Liver (tissue), 9 donors: Measurements from ENCODE around the gene CACNA1B. TPM values are rescaled to one million over a fixed set of nuclear protein-coding genes. Genes with fewer than 3 reads are reported as not detected.

ENCODE experiments used
- DNase-seq: peaks from one replicate; pipeline ENCODE4 v3.0.0-alpha.2; 2017; ENCODE audit warnings: low spot score
- H3K27ac ChIP-seq, 2 donors: one replicate each; pipeline ENCODE4 v1.7.0; 2013; ENCODE audit warnings: inconsistent platforms in 2 of 2, low read length in 2 of 2, control low read depth in 1 of 2, low read depth in 1 of 2, mild to moderate bottlenecking in 1 of 2
- H3K27me3 ChIP-seq, 4 donors: one replicate each; pipeline versions ENCODE4 v1.6.1 to v1.7.0; 2013; ENCODE audit warnings: low read length in 3 of 4, inconsistent platforms in 1 of 4, mild to moderate bottlenecking in 1 of 4, moderate library complexity in 1 of 4; ENCODE audit not compliant: control insufficient read depth in 4 of 4, insufficient read depth in 4 of 4
- H3K36me3 ChIP-seq, 4 donors: one replicate each; pipeline versions ENCODE4 v1.6.1 to v1.7.0; 2013; ENCODE audit warnings: low read length in 3 of 4, mild to moderate bottlenecking in 3 of 4, low read depth in 1 of 4, moderate library complexity in 1 of 4; ENCODE audit not compliant: control insufficient read depth in 4 of 4, insufficient read depth in 3 of 4
- H3K4me1 ChIP-seq, 4 donors: one replicate each; pipeline versions ENCODE4 v1.6.1 to v1.7.0; 2013; ENCODE audit warnings: low read length in 3 of 4, mild to moderate bottlenecking in 3 of 4, moderate library complexity in 1 of 4; ENCODE audit not compliant: control insufficient read depth in 4 of 4, insufficient read depth in 4 of 4
- H3K4me3 ChIP-seq, 3 donors: one replicate each; pipeline versions ENCODE4 v1.6.1 to v1.7.0; 2013; ENCODE audit warnings: low read length in 3 of 3, control low read depth in 1 of 3, low read depth in 1 of 3, mild to moderate bottlenecking in 1 of 3
- H3K9ac ChIP-seq, 2 donors: one replicate each; pipeline ENCODE4 v1.7.0; 2013; ENCODE audit warnings: low read length in 2 of 2, mild to moderate bottlenecking in 2 of 2, moderate library complexity in 2 of 2, control low read depth in 1 of 2, low read depth in 1 of 2
- H3K9me3 ChIP-seq, 4 donors: one replicate each; pipeline versions ENCODE4 v1.6.1 to v1.7.0; 2013; ENCODE audit warnings: low read length in 3 of 4; ENCODE audit not compliant: control insufficient read depth in 4 of 4
- ATF3 ChIP-seq: IDR thresholded peaks from 2 replicates; pipeline ENCODE4 v1.6.1; 2016; ENCODE audit warnings: antibody characterized with exemption
- CTCF ChIP-seq: fragments of 150-350 bp; IDR thresholded peaks from 2 replicates; pipeline ENCODE4 v1.5.1; 2017; ENCODE audit warnings: improper control_type of control experiment, low read depth, low read length; ENCODE audit not compliant: missing input control
- EGR1 ChIP-seq, 2 donors: IDR thresholded peaks; 2 replicates each; pipeline ENCODE4 v1.6.1; 2016 to 2018; ENCODE audit warnings: antibody characterized with exemption in 2 of 2, low read depth in 2 of 2
- FOXA1 ChIP-seq: IDR thresholded peaks from 2 replicates; pipeline ENCODE4 v1.6.1; 2016; ENCODE audit warnings: antibody characterized with exemption
- FOXA2 ChIP-seq: IDR thresholded peaks from 2 replicates; pipeline ENCODE4 v1.6.1; 2016; ENCODE audit warnings: antibody characterized with exemption
- GABPA ChIP-seq, 2 donors: IDR thresholded peaks in 1 of 2; conservative IDR thresholded peaks in 1 of 2; 2 replicates each; pipeline ENCODE4 v1.6.1; 2016; ENCODE audit warnings: antibody characterized with exemption in 2 of 2, mild to moderate bottlenecking in 1 of 2, moderate library complexity in 1 of 2
- HNF4A ChIP-seq, 2 donors: conservative IDR thresholded peaks; 2 replicates each; pipeline ENCODE4 v1.6.1; 2016; ENCODE audit warnings: antibody characterized with exemption in 2 of 2, mild to moderate bottlenecking in 2 of 2
- HNF4G ChIP-seq: IDR thresholded peaks from 2 replicates; pipeline ENCODE4 v1.6.1; 2016; ENCODE audit warnings: antibody characterized with exemption
- JUND ChIP-seq, 2 donors: IDR thresholded peaks; 2 replicates each; pipeline ENCODE4 v1.6.1; 2016; ENCODE audit warnings: antibody characterized with exemption in 2 of 2
- MAX ChIP-seq: IDR thresholded peaks from 2 replicates; pipeline ENCODE4 v1.6.1; 2016; ENCODE audit warnings: antibody characterized with exemption
- NR2F2 ChIP-seq: IDR thresholded peaks from 2 replicates; pipeline ENCODE4 v1.6.1; 2016; ENCODE audit warnings: antibody characterized with exemption
- RAD21 ChIP-seq, 2 donors: IDR thresholded peaks; 2 replicates each; pipeline ENCODE4 v1.6.1; 2016; ENCODE audit warnings: antibody characterized with exemption in 2 of 2, mild to moderate bottlenecking in 2 of 2
- REST ChIP-seq: IDR thresholded peaks from 2 replicates; pipeline ENCODE4 v1.6.1; 2016; ENCODE audit warnings: antibody characterized with exemption, mild to moderate bottlenecking
- SP1 ChIP-seq: IDR thresholded peaks from 2 replicates; pipeline ENCODE4 v1.6.1; 2018; ENCODE audit warnings: antibody characterized with exemption, mild to moderate bottlenecking
- TAF1 ChIP-seq: conservative IDR thresholded peaks from 2 replicates; pipeline ENCODE4 v1.6.1; 2016; ENCODE audit warnings: antibody characterized with exemption, mild to moderate bottlenecking
- YY1 ChIP-seq: IDR thresholded peaks from 2 replicates; pipeline ENCODE4 v1.6.1; 2016; ENCODE audit warnings: antibody characterized with exemption, mild to moderate bottlenecking
- ZBTB33 ChIP-seq: IDR thresholded peaks from 2 replicates; pipeline ENCODE4 v1.6.1; 2016; ENCODE audit warnings: antibody characterized with exemption
- WGBS: extraction: QIAGEN DNeasy Blood & Tissue Kit; methylation state at CpG from one replicate; pipeline ENCODE4 v1.1.7; 2013; 5-methylcytosine and 5-hydroxymethylcytosine counted together
- polyA plus RNA-seq, 2 donors: library from polyadenylated mRNA; stranded (reverse) in 1 of 2; unstranded in 1 of 2; fragments of 200-250 nt in 1 of 2; fragments of >200 nt in 1 of 2; fragmentation: Nextera tagmentation in 1 of 2; extraction: Ambion mirVana in 1 of 2; gene quantifications; one replicate each; pipeline versions ENCODE4 v1.2.1 to v1.2.3, GENCODE V29; 2013 to 2015
- total RNA-seq, 2 donors: library from RNA; depleted of rRNA; stranded (reverse); fragments of >200 nt; gene quantifications; one replicate each; pipeline ENCODE4 v1.2.3, GENCODE V29; 2014
- donor health status: healthy.
- donor health status: healthy.
- donor health status: healthy.
- donor health status: healthy.
- donor health status: healthy.

The CACNA1B gene
- total and polyA plus RNA-seq, 4 donors = under 0.01 to 0.05 TPM; not detected in 2

- Histone ChIP-seq H3K4me1 (no peaks in the 10 kb centered on the region), H3K36me3 (no peaks in the 10 kb centered on the region), H3K4me3 (no peak overlapping the region), H3K9ac (no peak overlapping the region), H3K9me3 (no peaks in the 10 kb centered on the region), H3K27me3 (no peaks in the 10 kb centered on the region), H3K27ac (no peak overlapping the region)
- DNase-seq = no peak
- WGBS = 84% methylated on average over 16 of the region's 16 CpGs
- TF ChIP-seq SP1 (no peak), YY1 (no peak), ZBTB33 (no peak), EGR1 (IDR thresholded peaks at IDR 0.05; ENCODE audit: low read depth in 2 of 2) (no peak), ATF3 (no peak), CTCF (no peak), HNF4G (no peak), MAX (no peak), NR2F2 (no peak), HNF4A (conservative IDR thresholded peaks at IDR 0.05) (no peak), FOXA1 (no peak)
Observed at GRCh38 chr9:138009803-138010690, 132.5 kb downstream of the CACNA1B start.

GRCh38 chr9:138010861-138011260, 133.3 kb downstream of the CACNA1B start:
- no peak for TF ChIP-seq HNF4A (conservative IDR thresholded peaks at IDR 0.05)
- no peak for TF ChIP-seq YY1
- TF ChIP-seq CTCF = no peak
- no peak for TF ChIP-seq TAF1
- no peak for TF ChIP-seq JUND (IDR thresholded peaks at IDR 0.05)
- no peak for TF ChIP-seq MAX
- no peak for TF ChIP-seq SP1
- TF ChIP-seq FOXA1 = no peak
- TF ChIP-seq HNF4G = no peak
- TF ChIP-seq ATF3 = no peak
- TF ChIP-seq REST = no peak
- no peak for TF ChIP-seq GABPA (IDR thresholded peaks at IDR 0.05 in 1 of 2, conservative IDR thresholded peaks at IDR 0.05 in 1 of 2)
- no peak for TF ChIP-seq EGR1 (IDR thresholded peaks at IDR 0.05; ENCODE audit: low read depth in 2 of 2)
- TF ChIP-seq RAD21 (IDR thresholded peaks at IDR 0.05) = no peak
- TF ChIP-seq FOXA2 = no peak
- no peak for TF ChIP-seq ZBTB33
- no peak for TF ChIP-seq NR2F2

More at GRCh38 chr9:138010861-138011260, 133.3 kb downstream of the CACNA1B start:
- 83% methylated on average over 8 of the region's 8 CpGs for WGBS
- no peak overlapping the region for H3K4me3 ChIP-seq
- DNase-seq = no peak
- no peaks in the 10 kb centered on the region for H3K36me3 ChIP-seq
- H3K9me3 ChIP-seq = no peaks in the 10 kb centered on the region
- no peaks in the 10 kb centered on the region for H3K27me3 ChIP-seq
- H3K4me1 ChIP-seq = no peaks in the 10 kb centered on the region
- H3K27ac ChIP-seq = no peak overlapping the region
- no peak overlapping the region for H3K9ac ChIP-seq
